H9 (cell line): Measurements from ENCODE around the gene AIPL1. TPM values are rescaled to one million over a fixed set of nuclear protein-coding genes. Genes with fewer than 3 reads are reported as not detected.
A peak's percentile ranks its signal among the peaks of the same experiment; 100 is the strongest.

ENCODE experiments used
- DNase-seq: peaks from one replicate; pipeline ENCODE4 v3.0.0-alpha.2; 2017
- H2AFZ ChIP-seq: one replicate; pipeline ENCODE4 v1.6.1; 2013; ENCODE audit warnings: mild to moderate bottlenecking, low read length, control low read depth, moderate library complexity
- H2AK5ac ChIP-seq: 2 replicates; pipeline ENCODE4 v1.6.1; 2013; ENCODE audit warnings: low read length, control low read depth, mixed read lengths; ENCODE audit not compliant: insufficient read length
- H2BK120ac ChIP-seq: one replicate; pipeline ENCODE4 v1.6.1; 2013; ENCODE audit warnings: low read depth, mild to moderate bottlenecking, low read length, control low read depth, inconsistent platforms; ENCODE audit not compliant: poor library complexity, severe bottlenecking
- H2BK12ac ChIP-seq: 2 replicates; pipeline ENCODE4 v1.6.1; 2013; ENCODE audit warnings: low read length, control low read depth, mixed read lengths, low read depth; ENCODE audit not compliant: insufficient read length
- H2BK15ac ChIP-seq: 2 replicates; pipeline ENCODE4 v1.6.1; 2013; ENCODE audit warnings: low read depth, low read length, control low read depth
- H2BK20ac ChIP-seq: one replicate; pipeline ENCODE4 v1.6.1; 2013; ENCODE audit warnings: low read depth, mild to moderate bottlenecking, low read length, control low read depth, inconsistent platforms; ENCODE audit not compliant: poor library complexity, severe bottlenecking
- H2BK5ac ChIP-seq: 2 replicates; pipeline ENCODE4 v1.6.1; 2013; ENCODE audit warnings: low read length, control low read depth, mixed read lengths; ENCODE audit not compliant: insufficient read length
- H3K14ac ChIP-seq: 2 replicates; pipeline ENCODE4 v1.6.1; 2013; ENCODE audit warnings: low read length, control low read depth; ENCODE audit not compliant: insufficient read depth
- H3K18ac ChIP-seq: 2 replicates; pipeline ENCODE4 v1.6.1; 2013; ENCODE audit warnings: low read depth, mild to moderate bottlenecking, mixed read lengths, low read length, control low read depth; ENCODE audit not compliant: insufficient read length
- H3K23ac ChIP-seq: 2 replicates; pipeline ENCODE4 v1.6.1; 2013; ENCODE audit warnings: low read length, control low read depth, mixed read lengths, low read depth; ENCODE audit not compliant: insufficient read length
- H3K23me2 ChIP-seq: 2 replicates; pipeline ENCODE4 v1.6.1; 2013; ENCODE audit warnings: low read depth, mild to moderate bottlenecking, mixed read lengths, low read length, control low read depth; ENCODE audit not compliant: insufficient read length, poor library complexity, severe bottlenecking
- H3K27ac ChIP-seq: 2 replicates; pipeline ENCODE4 v1.5.1; 2013; ENCODE audit warnings: low read length, control low read depth, mixed read lengths, low read depth; ENCODE audit not compliant: insufficient read length
- H3K27me3 ChIP-seq: 2 replicates; pipeline ENCODE4 v1.6.1; 2013; ENCODE audit warnings: low read length, control low read depth, inconsistent platforms; ENCODE audit not compliant: insufficient read depth
- H3K4ac ChIP-seq: 2 replicates; pipeline ENCODE4 v1.6.1; 2013; ENCODE audit warnings: low read depth, mild to moderate bottlenecking, control low read depth, inconsistent platforms, low read length, moderate library complexity
- H3K4me1 ChIP-seq: 2 replicates; pipeline ENCODE4 v1.6.1; 2013; ENCODE audit warnings: low read length, control low read depth, inconsistent platforms; ENCODE audit not compliant: insufficient read depth
- H3K4me2 ChIP-seq: 2 replicates; pipeline ENCODE4 v1.6.1; 2013; ENCODE audit warnings: low read length, control low read depth, mixed read lengths; ENCODE audit not compliant: insufficient read length, insufficient read depth
- H3K56ac ChIP-seq: 2 replicates; pipeline ENCODE4 v1.6.1; 2013; ENCODE audit warnings: low read depth, mild to moderate bottlenecking, mixed read lengths, low read length, control low read depth; ENCODE audit not compliant: insufficient read length
- H3K79me1 ChIP-seq: 2 replicates; pipeline ENCODE4 v1.6.1; 2013; ENCODE audit warnings: low read depth, mild to moderate bottlenecking, moderate library complexity, low read length, control low read depth, inconsistent platforms; ENCODE audit not compliant: insufficient read depth, poor library complexity, severe bottlenecking
- H3K79me2 ChIP-seq: 2 replicates; pipeline ENCODE4 v1.6.1; 2013; ENCODE audit warnings: low read length, control low read depth, inconsistent platforms; ENCODE audit not compliant: insufficient read depth
- H3K9ac ChIP-seq: 2 replicates; pipeline ENCODE4 v1.6.1; 2013; ENCODE audit warnings: low read length, control low read depth, mixed read lengths; ENCODE audit not compliant: insufficient read length; ENCODE audit errors: extremely low read depth
- H3K9me3 ChIP-seq: one replicate; pipeline ENCODE4 v1.6.1; 2013; ENCODE audit warnings: low read depth, low read length, inconsistent platforms; ENCODE audit not compliant: control insufficient read depth
- H3T11ph ChIP-seq: one replicate; pipeline ENCODE4 v1.6.1; 2013; ENCODE audit warnings: mild to moderate bottlenecking, low read length, control low read depth, inconsistent platforms
- H4K20me1 ChIP-seq: one replicate; pipeline ENCODE4 v1.6.1; 2013; ENCODE audit not compliant: control insufficient read depth, insufficient read length, insufficient read depth
- H4K5ac ChIP-seq: 2 replicates; pipeline ENCODE4 v1.6.1; 2013; ENCODE audit warnings: low read depth, mild to moderate bottlenecking, mixed read lengths, low read length, control low read depth; ENCODE audit not compliant: insufficient read length
- H4K8ac ChIP-seq: replicated peaks from 2 replicates; pipeline ENCODE4 v1.6.1; 2013; ENCODE audit warnings: low read length, control low read depth, mixed read lengths, low read depth; ENCODE audit not compliant: insufficient read length
- H4K91ac ChIP-seq: 2 replicates; pipeline ENCODE4 v1.6.1; 2013; ENCODE audit warnings: low read depth, mild to moderate bottlenecking, moderate library complexity, mixed read lengths, low read length, control low read depth; ENCODE audit not compliant: insufficient read length
- H3K27ac Mint-ChIP-seq, 3 experiments: 2 replicates in 2 of 3; 3 replicates in 1 of 3; pipeline ENCODE4 v1.8.0; 2020 to 2021; ENCODE audit warnings: mixed read lengths in 3 of 3, mild to moderate bottlenecking in 1 of 3, moderate library complexity in 1 of 3
- H3K27me3 Mint-ChIP-seq: 2 replicates; pipeline ENCODE4 v1.8.0; 2021; ENCODE audit warnings: low read depth, mild to moderate bottlenecking, moderate library complexity, mixed read lengths
- H3K36me3 Mint-ChIP-seq, 3 experiments: 2 replicates in 2 of 3; 3 replicates in 1 of 3; pipeline ENCODE4 v1.8.0; 2020 to 2021; ENCODE audit warnings: low read depth in 3 of 3, mixed read lengths in 3 of 3; ENCODE audit not compliant: insufficient read depth in 1 of 3
- H3K4me1 Mint-ChIP-seq, 2 experiments: 2 replicates each; pipeline ENCODE4 v1.8.0; 2020; ENCODE audit warnings: mixed read lengths in 2 of 2
- H3K4me3 Mint-ChIP-seq, 2 experiments: 2 replicates in 1 of 2; 3 replicates in 1 of 2; pipeline ENCODE4 v1.8.0; 2020 to 2021; ENCODE audit warnings: mild to moderate bottlenecking in 2 of 2, mixed read lengths in 2 of 2, moderate library complexity in 1 of 2
- H3K9me3 Mint-ChIP-seq, 2 experiments: 2 replicates in 1 of 2; 3 replicates in 1 of 2; pipeline ENCODE4 v1.8.0; 2020; ENCODE audit warnings: mild to moderate bottlenecking in 2 of 2, mixed read lengths in 2 of 2, moderate library complexity in 1 of 2
- CTCF ChIP-seq: fragments of 200-600 bp; sonication (generic); conservative IDR thresholded peaks from 3 replicates; pipeline ENCODE4 v1.8.0; 2021; ENCODE audit warnings: antibody characterized with exemption, mild to moderate bottlenecking
- WGBS: extraction: QIAGEN DNeasy Blood & Tissue Kit; methylation state at CpG from one replicate; pipeline ENCODE4 v1.1.7; 2013; ENCODE audit warnings: missing lambda C conversion rate, low lambda C conversion rate, mixed read lengths; ENCODE audit not compliant: insufficient read length; ENCODE audit errors: extremely low coverage; 5-methylcytosine and 5-hydroxymethylcytosine counted together
- total RNA-seq: library from RNA; stranded (reverse); gene quantifications from 2 replicates; pipeline ENCODE4 v1.2.1, GENCODE V29; 2021

The AIPL1 gene
- total RNA-seq, 1 experiment from 2014 or later, result 0.57 TPM

DNA sequence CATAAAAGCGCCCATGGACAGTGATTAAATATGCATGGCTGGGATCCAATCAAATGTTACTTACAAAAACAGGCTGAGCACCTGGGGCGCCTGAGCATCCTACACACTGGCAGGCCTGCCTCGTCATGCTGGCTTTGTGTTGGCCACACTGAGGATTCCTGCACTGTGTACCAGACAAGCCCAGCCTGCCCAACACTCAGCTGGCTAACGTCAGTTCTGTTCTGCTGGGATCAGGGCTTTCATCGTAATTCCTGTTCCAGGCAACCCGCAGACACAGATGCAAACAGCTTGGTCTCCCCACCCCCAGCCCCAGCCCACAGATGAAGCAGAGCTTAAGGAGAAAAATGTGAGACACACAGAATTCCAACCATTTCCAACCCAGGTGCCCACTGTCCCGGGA lies 40.0 kb upstream of the AIPL1 start:
- no peak overlapping the region for H3K56ac ChIP-seq
- no peak overlapping the region for H3K9ac ChIP-seq
- H3K27me3 Mint-ChIP-seq, result peaks cover 2% of the 10 kb centered on the region; the same call in 1 of the 2 replicates
- H3K4me1 Mint-ChIP-seq, result peaks cover 29 to 47% of the 10 kb centered on the region in 2 experiments
- no peak overlapping the region for H3K4me3 Mint-ChIP-seq
- no peak for TF ChIP-seq CTCF
- DNase-seq, result no peak
- H3K23ac ChIP-seq, result no peak overlapping the region
- no peak overlapping the region for H3K14ac ChIP-seq
- H4K5ac ChIP-seq, result no peak overlapping the region
- H4K8ac ChIP-seq, result no peak overlapping the region
- no peaks in the 10 kb centered on the region for H3K27me3 ChIP-seq
- no peak overlapping the region for H2BK15ac ChIP-seq
- no peak overlapping the region for H3K4me2 ChIP-seq
- no peaks in the 10 kb centered on the region for H4K20me1 ChIP-seq
- no peaks in the 10 kb centered on the region for H3K23me2 ChIP-seq
- no peak overlapping the region for H2BK120ac ChIP-seq
- no peak overlapping the region for H3T11ph ChIP-seq
- no peak overlapping the region for H2AFZ ChIP-seq
- WGBS, result no CpG with 5 or more reads among the region's 7 CpGs
- no peaks in the 10 kb centered on the region for H3K79me2 ChIP-seq
- H3K9me3 ChIP-seq, result no peaks in the 10 kb centered on the region
- no peak overlapping the region for H2BK5ac ChIP-seq
- H3K4ac ChIP-seq, result no peak overlapping the region
- no peak overlapping the region for H2AK5ac ChIP-seq
- no peak overlapping the region for H4K91ac ChIP-seq
- no peak overlapping the region for H2BK12ac ChIP-seq
- no peak overlapping the region for H2BK20ac ChIP-seq
- H3K27ac Mint-ChIP-seq, result peak overlapping the region in 1 of 3 experiments; percentile 88; a peak in 2 of 7 replicates
- no peaks in the 10 kb centered on the region; a peak in 1 of 7 replicates for H3K36me3 Mint-ChIP-seq
- no peak overlapping the region for H3K27ac ChIP-seq
- no peaks in the 10 kb centered on the region for H3K4me1 ChIP-seq
- H3K9me3 Mint-ChIP-seq, result no peaks in the 10 kb centered on the region
- H3K18ac ChIP-seq, result no peak overlapping the region
- H3K79me1 ChIP-seq, result no peaks in the 10 kb centered on the region
